Stimulated activated CD4-positive, alpha-beta T cell treated with anti-CD3 and anti-CD28 coated beads, Interleukin-2, amount 100 ng/mL, for 4 hours (primary cell): ENCODE data around the gene WDR5.

Source experiments
- DNase-seq: peaks from one replicate; pipeline ENCODE4 v3.0.0-alpha.2; 2020; ENCODE audit warnings: low read depth

The WDR5 gene

DNA sequence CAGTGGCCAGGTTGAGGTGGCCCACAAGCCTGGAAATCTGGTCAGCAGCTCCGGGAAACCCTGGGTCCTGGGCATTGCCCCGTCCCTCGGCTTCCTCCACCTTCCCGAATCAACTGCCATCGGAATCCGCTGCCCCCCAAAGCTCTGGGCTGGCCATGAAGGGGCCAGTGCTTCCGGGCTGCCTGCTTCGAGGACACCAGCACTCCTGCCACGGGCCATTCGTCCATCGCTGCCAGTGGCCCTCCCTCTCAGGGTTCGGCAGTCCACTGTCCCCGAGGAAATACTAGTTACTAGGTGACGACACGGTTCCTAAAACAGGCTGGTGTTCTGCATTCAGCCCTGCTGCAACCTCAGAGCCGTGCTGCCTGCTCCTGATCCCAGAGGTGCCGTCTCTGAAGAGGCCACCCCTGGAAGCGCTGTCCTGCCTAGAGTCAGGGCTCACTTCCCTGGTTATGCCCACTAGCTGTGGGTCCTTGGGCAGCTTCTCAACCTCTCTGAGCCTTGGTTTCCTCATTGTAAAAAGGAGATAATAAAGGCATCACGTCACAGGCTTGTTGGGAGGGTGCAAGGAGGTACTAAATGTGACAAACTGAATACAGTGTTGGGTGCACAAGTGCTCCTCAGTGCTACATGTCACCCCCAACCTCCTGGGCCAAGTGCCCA is 3.5 kb upstream of the WDR5 start:
- no peak for DNase-seq

DNA sequence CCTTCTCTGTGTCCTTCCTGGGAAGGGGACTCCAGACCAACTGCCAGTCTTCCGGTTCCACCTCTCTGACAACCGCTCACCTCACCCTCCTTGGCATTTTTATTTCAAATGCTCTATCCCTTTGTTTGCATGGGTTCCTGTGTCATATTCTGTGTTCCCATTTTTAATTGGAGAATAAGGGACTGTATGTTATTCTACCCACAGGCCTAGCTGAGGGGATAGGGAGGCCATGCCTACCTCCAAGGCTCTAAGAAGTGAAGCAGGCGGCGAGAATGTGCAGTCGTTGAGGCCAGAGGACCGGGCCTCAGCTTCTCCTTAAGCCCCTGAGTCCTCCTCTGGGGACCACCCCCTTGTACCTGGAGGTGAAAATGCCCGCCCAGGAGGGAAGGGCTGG is 936 bp upstream of the WDR5 start:
- DNase-seq: no peak

GRCh38 chr9:134136118-134136995 is 475 bp downstream of the WDR5 start:
- no peak for DNase-seq

- DNase-seq: no peak
These were observed 1.1 kb downstream of the WDR5 start for GRCh38 chr9:134136996-134137299.

GRCh38 chr9:134138292-134138691 is 2.4 kb downstream of the WDR5 start:
- no peak for DNase-seq

DNA sequence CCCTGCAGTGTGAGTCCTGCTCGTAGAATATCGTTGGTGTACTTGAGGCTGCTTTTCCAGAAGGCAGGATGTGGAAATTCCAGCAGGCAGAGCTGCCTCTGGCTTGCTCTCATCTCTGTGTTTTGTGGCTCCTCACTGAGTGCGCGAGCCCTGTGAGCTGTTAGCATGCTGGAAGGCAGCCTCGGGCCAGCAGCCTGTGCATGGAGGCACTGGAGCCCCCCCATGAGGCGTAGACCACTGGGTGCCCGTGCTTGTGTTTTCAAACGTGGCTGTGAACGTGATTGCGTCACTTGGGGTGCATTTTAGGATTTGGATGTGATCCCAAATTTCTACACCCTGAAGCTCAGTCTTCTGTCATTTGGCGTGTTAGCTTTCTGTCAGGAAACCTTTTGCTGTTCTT is 3.2 kb downstream of the WDR5 start:
- DNase-seq: no peak

- DNase-seq: no peak
These were observed 6.0 kb downstream of the WDR5 start for GRCh38 chr9:134141906-134142305.

DNA sequence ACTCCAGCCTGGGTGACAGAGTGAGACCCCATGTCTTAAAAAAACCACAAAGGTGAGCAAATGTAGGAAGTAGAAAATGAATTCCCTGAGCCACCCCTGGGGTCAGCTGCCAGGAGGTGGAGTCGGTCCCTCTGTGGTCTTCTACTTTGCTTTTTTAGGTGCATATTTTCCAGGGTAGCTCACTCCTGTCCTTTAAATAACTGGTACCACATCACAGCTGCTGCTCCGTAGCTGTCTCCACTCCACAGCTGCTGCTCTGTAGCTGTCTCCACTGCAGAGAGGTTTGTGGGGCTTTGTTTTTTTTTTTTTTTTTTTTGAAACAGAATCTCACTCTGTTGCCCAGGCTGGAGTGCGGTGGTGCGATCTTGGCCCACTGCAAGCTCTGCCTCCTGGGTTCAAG is 8.9 kb downstream of the WDR5 start:
- no peak for DNase-seq

DNA sequence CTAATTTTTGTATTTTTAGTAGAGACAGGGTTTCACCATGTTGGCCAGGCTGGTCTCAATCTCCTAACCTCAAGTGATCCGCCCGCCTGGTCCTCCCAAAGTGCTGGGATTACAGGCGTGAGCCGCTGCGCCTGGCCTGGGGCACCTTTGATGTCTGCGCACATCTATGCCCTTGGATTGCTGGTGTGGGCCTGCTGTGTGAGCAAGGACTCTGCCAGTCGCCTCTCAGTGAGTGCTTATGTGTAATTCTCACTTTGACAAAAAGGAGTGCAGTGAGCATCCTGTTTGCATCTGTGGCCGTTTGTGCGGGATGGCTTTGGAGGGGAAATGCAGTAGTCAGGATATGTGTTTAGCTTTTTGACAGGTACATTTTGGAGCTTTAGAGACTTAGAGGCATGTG is 9.4 kb downstream of the WDR5 start:
- DNase-seq: no peak

DNA sequence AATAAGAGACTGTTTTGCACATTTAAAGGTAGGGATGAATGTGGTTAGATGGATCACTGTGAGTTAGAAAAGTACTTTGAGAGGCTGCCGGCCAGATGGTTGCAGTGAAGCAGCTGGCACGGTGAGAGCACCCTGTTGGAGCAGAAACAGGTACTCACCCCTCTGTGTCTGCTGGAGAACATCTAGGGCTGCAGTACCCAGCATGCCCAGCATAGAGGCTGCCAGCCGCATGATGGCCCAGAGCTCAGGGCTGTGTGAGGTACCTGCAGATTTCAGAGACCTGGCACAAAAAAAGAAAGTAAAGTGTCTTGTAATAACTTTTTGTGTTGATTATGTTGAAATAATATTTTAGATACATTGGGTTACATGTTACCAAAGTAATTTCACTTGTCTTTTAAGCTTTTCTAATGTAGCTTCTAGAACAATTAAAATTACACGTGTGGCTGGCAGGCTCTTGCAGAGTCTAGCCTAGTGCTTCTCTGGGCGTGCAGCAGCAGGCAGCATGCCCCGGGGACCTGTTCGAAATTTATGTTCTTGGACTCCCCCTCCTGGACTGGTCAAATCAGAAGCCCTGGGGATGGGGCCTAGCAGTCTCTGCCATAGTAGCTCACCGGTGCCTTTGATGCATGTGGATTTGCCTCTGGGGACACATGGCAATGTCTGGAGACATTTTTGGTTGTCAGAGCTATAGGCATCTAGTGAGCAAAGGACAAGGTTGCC is 11.1 kb downstream of the WDR5 start:
- no peak for DNase-seq

DNA sequence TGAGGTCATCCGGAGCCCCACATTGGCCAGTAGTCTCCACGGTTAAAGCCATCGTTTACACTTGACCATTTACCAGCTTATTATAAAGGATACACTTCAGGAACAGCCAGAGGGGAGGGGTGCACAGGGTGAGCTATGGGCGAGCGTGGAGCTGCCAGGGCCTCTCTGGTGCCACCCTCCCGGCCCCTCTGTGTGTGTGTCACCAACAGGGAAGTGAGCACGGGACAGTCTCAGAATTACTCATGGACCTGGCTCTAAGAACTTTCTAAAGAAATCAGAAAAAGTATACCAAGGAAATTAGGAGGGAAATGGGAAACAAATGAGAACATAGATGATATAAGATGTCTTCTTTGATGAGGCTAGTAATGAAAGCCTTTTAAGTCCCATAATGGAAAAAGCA is 13.5 kb downstream of the WDR5 start:
- DNase-seq: no peak

DNA sequence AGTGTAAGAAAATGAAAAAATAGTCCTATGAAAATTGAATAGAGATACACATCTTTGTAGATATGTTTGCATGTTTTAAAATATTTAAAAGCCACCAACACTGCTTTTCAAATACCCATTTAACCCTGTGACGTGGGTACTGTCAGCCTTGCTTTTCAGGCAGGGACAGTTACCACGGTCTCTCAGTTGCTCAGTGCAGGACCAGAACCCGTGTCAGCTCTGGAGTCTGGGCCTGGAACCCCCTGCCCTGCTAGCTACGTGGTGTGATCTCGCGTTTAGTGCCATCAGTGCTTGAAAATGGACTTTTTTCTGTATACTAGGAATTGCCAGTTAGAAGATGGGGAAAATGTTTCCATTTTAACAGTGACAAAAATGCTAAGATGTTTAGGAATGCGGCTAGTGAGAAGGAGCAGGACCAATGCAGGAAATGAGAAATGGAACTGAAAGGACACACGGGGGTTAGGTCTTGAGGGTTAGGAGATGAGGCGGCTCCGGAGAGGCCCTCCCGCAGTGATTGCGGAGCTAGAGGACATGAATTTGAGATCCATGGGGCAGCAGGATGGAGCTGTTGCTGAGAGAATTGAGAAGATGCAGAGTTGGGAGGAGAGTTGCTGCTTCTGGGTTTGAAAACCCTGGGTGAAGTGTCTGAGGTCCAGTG is 14.8 kb downstream of the WDR5 start:
- DNase-seq: no peak

DNA sequence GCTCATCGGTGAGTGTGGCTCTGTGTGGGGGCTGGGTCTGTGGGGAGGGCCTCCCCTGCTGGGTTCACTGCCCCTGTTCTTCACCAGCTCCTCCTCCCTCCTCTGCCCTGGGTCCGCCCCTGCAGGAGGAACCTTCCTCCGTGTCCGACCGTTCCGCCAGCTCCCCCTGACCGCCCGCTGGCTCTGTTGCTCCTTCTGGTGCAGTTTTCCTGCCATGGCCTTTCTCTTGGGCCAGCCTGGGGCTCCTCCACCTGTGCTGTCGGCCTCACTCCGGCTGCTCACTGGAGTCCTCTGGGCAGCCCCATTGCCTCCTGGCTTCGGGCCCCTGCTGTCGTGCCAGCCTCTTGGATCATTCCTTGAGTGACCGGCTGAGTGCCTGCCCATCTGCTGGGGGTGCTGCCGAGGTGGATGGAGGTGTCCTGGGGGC is 16.2 kb downstream of the WDR5 start:
- DNase-seq: no peak

DNA sequence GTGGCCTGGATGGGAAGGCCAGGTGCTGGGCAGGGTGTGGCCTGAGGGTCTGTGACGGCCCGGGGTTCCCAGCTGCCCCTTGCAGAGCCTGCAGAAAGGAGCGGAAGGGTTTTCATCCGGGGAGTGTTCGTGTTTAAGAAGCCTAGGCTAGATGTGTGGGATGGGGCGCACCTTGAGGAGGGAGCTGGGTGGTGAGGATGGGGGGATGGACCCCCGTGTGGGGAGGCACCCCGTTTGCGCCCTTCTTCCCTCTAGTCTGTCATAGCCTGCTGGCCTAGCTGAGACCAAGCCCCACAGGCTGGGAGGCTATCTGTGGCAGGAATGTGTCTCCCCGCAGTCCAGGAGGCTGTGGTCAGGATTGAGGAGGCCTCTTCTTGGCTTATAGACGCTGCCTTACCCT is 16.6 kb downstream of the WDR5 start:
- DNase-seq: no peak

DNA sequence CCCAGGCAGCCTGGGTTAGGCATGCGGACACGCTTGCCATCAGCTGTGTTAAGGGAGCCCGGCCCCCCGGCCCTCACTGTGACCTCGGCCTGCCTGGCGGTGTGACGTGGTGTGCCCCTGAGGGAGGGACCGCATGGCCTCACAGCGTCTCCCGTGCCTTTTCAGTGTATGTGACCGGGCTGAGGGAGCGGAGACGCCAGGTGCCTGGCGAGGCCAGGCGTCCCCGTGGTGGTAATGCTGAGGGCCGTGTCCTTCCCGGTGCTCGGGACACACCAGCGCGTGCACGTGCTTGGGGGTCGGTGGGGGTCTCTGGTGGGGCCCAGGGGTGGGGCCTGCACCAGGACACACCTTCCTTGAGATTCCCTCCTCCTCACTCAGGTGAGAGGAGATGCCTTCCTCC is 17.6 kb downstream of the WDR5 start:
- no peak for DNase-seq

DNA sequence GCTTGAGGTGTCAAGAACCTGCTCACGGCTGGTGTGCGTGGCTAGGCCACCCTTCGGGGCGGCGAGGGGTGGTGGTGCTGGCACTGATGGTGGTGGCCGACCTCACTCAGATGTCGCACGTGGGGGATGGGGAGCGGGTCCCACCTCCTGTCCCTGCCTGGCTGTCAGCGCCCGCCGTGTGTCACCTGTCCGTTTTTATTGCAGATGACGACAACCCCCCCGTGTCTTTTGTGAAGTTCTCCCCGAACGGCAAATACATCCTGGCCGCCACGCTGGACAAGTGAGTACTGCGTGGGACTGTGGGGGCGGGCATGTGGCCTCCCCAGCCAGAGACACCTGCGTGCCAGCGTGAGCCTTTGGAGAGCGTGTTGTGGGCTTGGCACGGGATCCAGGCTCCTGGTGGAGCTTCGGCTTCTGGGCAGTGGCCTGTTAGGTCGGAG is 18.4 kb downstream of the WDR5 start:
- no peak for DNase-seq

GRCh38 chr9:134155812-134156377 is 20.0 kb downstream of the WDR5 start:
- DNase-seq: no peak

GRCh38 chr9:134156564-134157377 is 20.9 kb downstream of the WDR5 start:
- no peak for DNase-seq

- no peak for DNase-seq
These were observed 21.6 kb downstream of the WDR5 start for GRCh38 chr9:134157378-134157885.

GRCh38 chr9:134158242-134158641 is 22.4 kb downstream of the WDR5 start:
- no peak for DNase-seq

DNA sequence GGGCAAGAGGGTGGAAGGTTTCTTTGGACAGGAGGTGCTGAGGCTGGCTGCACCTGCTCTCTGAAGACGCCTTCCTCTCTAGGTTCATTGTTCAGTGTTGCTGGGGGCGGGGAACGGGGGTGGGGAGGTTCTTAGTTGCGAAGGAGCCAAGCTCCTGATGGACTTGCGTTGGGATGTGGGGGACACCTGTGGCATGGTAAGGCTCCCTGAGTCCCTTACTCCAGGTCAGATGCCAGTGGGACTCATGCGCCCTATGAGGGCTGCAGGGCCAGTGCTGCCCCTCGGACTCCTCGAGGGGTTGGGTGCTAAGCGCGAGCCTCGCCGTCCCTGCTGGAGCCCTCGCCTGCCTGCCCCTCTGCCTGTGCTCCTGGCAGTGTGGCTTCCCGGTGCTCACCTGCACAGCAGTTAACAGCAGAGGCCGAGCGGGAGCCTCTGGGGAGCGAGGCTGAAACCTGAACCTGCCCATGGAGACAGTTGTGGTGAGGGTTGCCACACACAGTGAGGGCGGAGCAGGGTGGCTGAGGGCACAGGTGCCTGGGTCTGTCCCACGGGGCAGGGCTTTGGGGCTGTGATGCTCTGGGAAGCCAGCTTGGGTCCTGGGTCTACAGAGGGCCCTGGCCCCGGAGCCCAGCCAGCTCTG is 23.0 kb downstream of the WDR5 start:
- no peak for DNase-seq
